SK-N-SH (cell line): Measurements from ENCODE around the gene MN1.

Experiments
- EP300 ChIP-seq, 2 experiments: IDR thresholded peaks; 2 replicates each; pipeline versions ENCODE4 v1.4.0 to v1.6.1; 2012; ENCODE audit warnings: borderline replicate concordance in 1 of 2, low read depth in 1 of 2, low read length in 1 of 2
- EZH2phosphoT487 ChIP-seq: fragments of 200-600 bp; sonication (generic); IDR thresholded peaks from 2 replicates; pipeline ENCODE4 v1.6.1; 2017; ENCODE audit warnings: low read depth, mixed run types, mild to moderate bottlenecking, antibody characterized with exemption, moderate library complexity, borderline replicate concordance
- FOXM1 ChIP-seq: IDR thresholded peaks from 2 replicates; pipeline ENCODE4 v1.4.0; 2012; ENCODE audit warnings: low read depth, mild to moderate bottlenecking
- JUND ChIP-seq: IDR thresholded peaks from 2 replicates; pipeline ENCODE4 v1.4.0; 2012
- NRF1 ChIP-seq: IDR thresholded peaks from 2 replicates; pipeline ENCODE4 v1.6.1; 2012; ENCODE audit warnings: low read depth, mild to moderate bottlenecking, low read length
- RCOR1 ChIP-seq: fragments of 150-350 bp; IDR thresholded peaks from 2 replicates; pipeline ENCODE4 v1.6.1; 2017; ENCODE audit warnings: antibody characterized with exemption, low read length
- RFX5 ChIP-seq: IDR thresholded peaks from 2 replicates; pipeline ENCODE4 v1.6.1; 2012; ENCODE audit warnings: mild to moderate bottlenecking, improper control_type of control experiment, low read length
- SMC3 ChIP-seq: IDR thresholded peaks from 2 replicates; pipeline ENCODE4 v1.6.1; 2012; ENCODE audit warnings: low read depth, low read length, improper control_type of control experiment
- TAF1 ChIP-seq: IDR thresholded peaks from 2 replicates; pipeline ENCODE4 v1.6.1; 2012; ENCODE audit warnings: low read depth, mild to moderate bottlenecking, low read length, moderate library complexity, borderline replicate concordance
- TF ChIP-seq, protein P1 (sequence below): fragments of 200-600 bp; sonication (generic); IDR thresholded peaks from 2 replicates; pipeline ENCODE4 v1.6.1; 2017; ENCODE audit warnings: antibody characterized with exemption, mild to moderate bottlenecking, moderate library complexity
- TF ChIP-seq, protein P2 (sequence below): IDR thresholded peaks from 2 replicates; pipeline ENCODE4 v1.6.1; 2012; ENCODE audit warnings: mild to moderate bottlenecking, low read depth, low read length, moderate library complexity
- TF ChIP-seq, protein P3 (sequence below): IDR thresholded peaks from 2 replicates; pipeline ENCODE4; 2012

DNA sequence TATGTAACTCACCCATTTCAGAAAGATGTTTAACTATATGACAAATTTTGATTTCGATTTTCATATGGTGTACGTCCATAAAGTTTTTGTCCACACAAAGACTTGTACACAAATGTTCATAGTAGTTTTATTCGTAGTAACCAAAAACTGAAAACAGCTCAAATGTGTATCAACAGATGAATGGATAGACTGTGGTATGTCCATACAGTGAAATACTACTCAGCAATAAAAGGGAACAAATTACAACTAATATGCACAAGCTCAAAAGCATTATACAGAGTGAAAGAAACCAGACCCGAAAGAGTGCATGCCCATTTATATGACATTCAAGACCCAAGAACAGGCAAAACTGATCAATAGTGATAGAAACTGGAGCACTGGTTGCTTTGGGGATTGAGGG lies 64.0 kb downstream of the MN1 start:
- TF ChIP-seq EP300 (IDR thresholded peaks at IDR 0.05; ENCODE audit: borderline replicate concordance in 1 of 2, low read depth in 1 of 2, low read length in 1 of 2) (no peak), EZH2phosphoT487 (no peak), NRF1 (no peak), TAF1 (no peak), RFX5 (no peak), RCOR1 (no peak), JUND (no peak), FOXM1 (no peak), SMC3 (no peak)
- TF ChIP-seq, protein P1, sequence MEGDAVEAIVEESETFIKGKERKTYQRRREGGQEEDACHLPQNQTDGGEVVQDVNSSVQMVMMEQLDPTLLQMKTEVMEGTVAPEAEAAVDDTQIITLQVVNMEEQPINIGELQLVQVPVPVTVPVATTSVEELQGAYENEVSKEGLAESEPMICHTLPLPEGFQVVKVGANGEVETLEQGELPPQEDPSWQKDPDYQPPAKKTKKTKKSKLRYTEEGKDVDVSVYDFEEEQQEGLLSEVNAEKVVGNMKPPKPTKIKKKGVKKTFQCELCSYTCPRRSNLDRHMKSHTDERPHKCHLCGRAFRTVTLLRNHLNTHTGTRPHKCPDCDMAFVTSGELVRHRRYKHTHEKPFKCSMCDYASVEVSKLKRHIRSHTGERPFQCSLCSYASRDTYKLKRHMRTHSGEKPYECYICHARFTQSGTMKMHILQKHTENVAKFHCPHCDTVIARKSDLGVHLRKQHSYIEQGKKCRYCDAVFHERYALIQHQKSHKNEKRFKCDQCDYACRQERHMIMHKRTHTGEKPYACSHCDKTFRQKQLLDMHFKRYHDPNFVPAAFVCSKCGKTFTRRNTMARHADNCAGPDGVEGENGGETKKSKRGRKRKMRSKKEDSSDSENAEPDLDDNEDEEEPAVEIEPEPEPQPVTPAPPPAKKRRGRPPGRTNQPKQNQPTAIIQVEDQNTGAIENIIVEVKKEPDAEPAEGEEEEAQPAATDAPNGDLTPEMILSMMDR = no peak
- TF ChIP-seq, protein P2, sequence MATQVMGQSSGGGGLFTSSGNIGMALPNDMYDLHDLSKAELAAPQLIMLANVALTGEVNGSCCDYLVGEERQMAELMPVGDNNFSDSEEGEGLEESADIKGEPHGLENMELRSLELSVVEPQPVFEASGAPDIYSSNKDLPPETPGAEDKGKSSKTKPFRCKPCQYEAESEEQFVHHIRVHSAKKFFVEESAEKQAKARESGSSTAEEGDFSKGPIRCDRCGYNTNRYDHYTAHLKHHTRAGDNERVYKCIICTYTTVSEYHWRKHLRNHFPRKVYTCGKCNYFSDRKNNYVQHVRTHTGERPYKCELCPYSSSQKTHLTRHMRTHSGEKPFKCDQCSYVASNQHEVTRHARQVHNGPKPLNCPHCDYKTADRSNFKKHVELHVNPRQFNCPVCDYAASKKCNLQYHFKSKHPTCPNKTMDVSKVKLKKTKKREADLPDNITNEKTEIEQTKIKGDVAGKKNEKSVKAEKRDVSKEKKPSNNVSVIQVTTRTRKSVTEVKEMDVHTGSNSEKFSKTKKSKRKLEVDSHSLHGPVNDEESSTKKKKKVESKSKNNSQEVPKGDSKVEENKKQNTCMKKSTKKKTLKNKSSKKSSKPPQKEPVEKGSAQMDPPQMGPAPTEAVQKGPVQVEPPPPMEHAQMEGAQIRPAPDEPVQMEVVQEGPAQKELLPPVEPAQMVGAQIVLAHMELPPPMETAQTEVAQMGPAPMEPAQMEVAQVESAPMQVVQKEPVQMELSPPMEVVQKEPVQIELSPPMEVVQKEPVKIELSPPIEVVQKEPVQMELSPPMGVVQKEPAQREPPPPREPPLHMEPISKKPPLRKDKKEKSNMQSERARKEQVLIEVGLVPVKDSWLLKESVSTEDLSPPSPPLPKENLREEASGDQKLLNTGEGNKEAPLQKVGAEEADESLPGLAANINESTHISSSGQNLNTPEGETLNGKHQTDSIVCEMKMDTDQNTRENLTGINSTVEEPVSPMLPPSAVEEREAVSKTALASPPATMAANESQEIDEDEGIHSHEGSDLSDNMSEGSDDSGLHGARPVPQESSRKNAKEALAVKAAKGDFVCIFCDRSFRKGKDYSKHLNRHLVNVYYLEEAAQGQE = no peak
- TF ChIP-seq, protein P3, sequence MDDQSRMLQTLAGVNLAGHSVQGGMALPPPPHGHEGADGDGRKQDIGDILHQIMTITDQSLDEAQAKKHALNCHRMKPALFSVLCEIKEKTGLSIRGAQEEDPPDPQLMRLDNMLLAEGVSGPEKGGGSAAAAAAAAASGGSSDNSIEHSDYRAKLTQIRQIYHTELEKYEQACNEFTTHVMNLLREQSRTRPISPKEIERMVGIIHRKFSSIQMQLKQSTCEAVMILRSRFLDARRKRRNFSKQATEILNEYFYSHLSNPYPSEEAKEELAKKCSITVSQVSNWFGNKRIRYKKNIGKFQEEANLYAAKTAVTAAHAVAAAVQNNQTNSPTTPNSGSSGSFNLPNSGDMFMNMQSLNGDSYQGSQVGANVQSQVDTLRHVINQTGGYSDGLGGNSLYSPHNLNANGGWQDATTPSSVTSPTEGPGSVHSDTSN = no peak
